Endothelial cell of umbilical vein (primary cell): ENCODE results near the gene STEAP4. TPM values are rescaled to one million over a fixed set of nuclear protein-coding genes. Genes with fewer than 3 reads are reported as not detected.

Source experiments
- BruUV-seq: library from RNA; stranded (reverse); fragments of 400-500 nt; replicated peaks from 2 replicates; lab custom pipeline; 2021; lab: Mats Ljungman, UMichigan
- CTCF ChIA-PET: fragments of 300-600, 350-600 bp; sonication (Branson Sonifier 250); formaldehyde crosslinking; loops from one replicate; lab custom pipeline; 2021; ENCODE audit warnings: antibody characterized with exemption, inconsistent platforms; lab: Charles Lee
- POLR2A ChIA-PET: fragments of 300-600, 350-600 bp; sonication (Branson Sonifier 250); formaldehyde crosslinking; loops from one replicate; lab custom pipeline; 2021; ENCODE audit warnings: antibody characterized with exemption, inconsistent platforms; lab: Charles Lee
- DNase-seq: peaks from one replicate; pipeline ENCODE4 v3.0.0-alpha.2; 2011; ENCODE audit warnings: low read depth, low spot score
- FAIRE-seq: peaks from 2 replicates; lab custom pipeline; 2011; peaks lifted over from hg19 to GRCh38; lab: Jason Lieb, UNC
- H2AFZ ChIP-seq: 2 replicates; pipeline ENCODE4 v1.6.0; 2012; ENCODE audit warnings: low read depth, low read length, control low read depth, inconsistent platforms
- H3K27ac ChIP-seq: 2 replicates; pipeline ENCODE4 v1.5.1; 2011; ENCODE audit warnings: low read depth, mild to moderate bottlenecking, control low read depth, low read length, moderate library complexity; ENCODE audit not compliant: insufficient read depth
- H3K27me3 ChIP-seq, 2 experiments: 2 replicates each; pipeline versions ENCODE4 v1.6.0 to v1.6.1; 2011; ENCODE audit warnings: low read length in 2 of 2, mixed read lengths in 1 of 2; ENCODE audit not compliant: control insufficient read depth in 2 of 2, insufficient read depth in 2 of 2
- H3K36me3 ChIP-seq, 2 experiments: 2 replicates in 1 of 2; 3 replicates in 1 of 2; pipeline ENCODE4 v1.5.1; 2011; ENCODE audit warnings: low read length in 2 of 2, mild to moderate bottlenecking in 1 of 2, moderate library complexity in 1 of 2; ENCODE audit not compliant: control insufficient read depth in 2 of 2, insufficient read depth in 2 of 2; ENCODE audit errors: extremely low read depth in 1 of 2
- H3K4me1 ChIP-seq: 3 replicates; pipeline ENCODE4 v1.5.1; 2011; ENCODE audit warnings: mild to moderate bottlenecking, low read length; ENCODE audit not compliant: control insufficient read depth, insufficient read depth; ENCODE audit errors: extremely low read depth
- H3K4me2 ChIP-seq: 2 replicates; pipeline ENCODE4 v1.6.1; 2011; ENCODE audit warnings: low read length, control low read depth, mixed read lengths; ENCODE audit not compliant: insufficient read depth
- H3K4me3 ChIP-seq, 3 experiments: fragments of 200-600 bp in 1 of 3; sonication (generic), shearing (Covaris generic) in 1 of 3; replicated peaks in 1 of 3; 2 replicates each; pipeline ENCODE4 v1.5.1; 2011 to 2016; ENCODE audit warnings: control low read depth in 3 of 3, low read length in 3 of 3, mild to moderate bottlenecking in 2 of 3, inconsistent platforms in 1 of 3, low read depth in 1 of 3, moderate library complexity in 1 of 3; ENCODE audit not compliant: insufficient read depth in 1 of 3
- H3K79me2 ChIP-seq: 2 replicates; pipeline ENCODE4 v1.6.0; 2012; ENCODE audit warnings: low read length, inconsistent platforms; ENCODE audit not compliant: control insufficient read depth, insufficient read depth
- H3K9ac ChIP-seq: replicated peaks from 2 replicates; pipeline ENCODE3; 2011; ENCODE audit warnings: low read length, control low read depth; ENCODE audit not compliant: insufficient read depth; ENCODE audit errors: extremely low read depth
- H3K9me1 ChIP-seq: replicated peaks from 3 replicates; pipeline ENCODE4 v1.6.0; 2011; ENCODE audit warnings: mild to moderate bottlenecking, low read length; ENCODE audit not compliant: control insufficient read depth, insufficient read depth; ENCODE audit errors: extremely low read depth
- H3K9me3 ChIP-seq: replicated peaks from 2 replicates; pipeline ENCODE4 v1.5.1; 2012; ENCODE audit warnings: low read length, inconsistent platforms; ENCODE audit not compliant: control insufficient read depth, insufficient read depth
- H4K20me1 ChIP-seq: replicated peaks from 2 replicates; pipeline ENCODE3; 2011; ENCODE audit warnings: mild to moderate bottlenecking, low read length; ENCODE audit not compliant: control insufficient read depth, insufficient read depth; ENCODE audit errors: extremely low read depth
- CTCF ChIP-seq, 2 donors: IDR thresholded peaks; 1 replicate in 1 of 2; 2 replicates in 1 of 2; pipeline ENCODE4 v1.5.1; 2011; ENCODE audit warnings: low read length in 2 of 2, mild to moderate bottlenecking in 2 of 2, moderate library complexity in 2 of 2, control low read depth in 1 of 2, inconsistent platforms in 1 of 2, low read depth in 1 of 2; ENCODE audit not compliant: insufficient read depth in 1 of 2; ENCODE audit errors: extremely low read depth in 1 of 2
- EZH2 ChIP-seq: IDR thresholded peaks from 2 replicates; pipeline ENCODE4 v1.6.1; 2012; ENCODE audit warnings: borderline replicate concordance, low read depth, mild to moderate bottlenecking, moderate library complexity, low read length, inconsistent platforms; ENCODE audit not compliant: severe bottlenecking
- FOS ChIP-seq: IDR thresholded peaks from 2 replicates; pipeline ENCODE4 v1.6.1; 2011; ENCODE audit warnings: mild to moderate bottlenecking, low read length, moderate library complexity, borderline replicate concordance; ENCODE audit not compliant: insufficient read depth
- GATA2 ChIP-seq: IDR thresholded peaks from 2 replicates; pipeline ENCODE4 v1.7.0; 2011; ENCODE audit warnings: low read depth, mild to moderate bottlenecking, moderate library complexity, mixed read lengths, low read length; ENCODE audit not compliant: insufficient read length, insufficient read depth
- JUN ChIP-seq: IDR thresholded peaks from 2 replicates; pipeline ENCODE4 v1.6.1; 2011; ENCODE audit warnings: borderline replicate concordance, low read depth; ENCODE audit not compliant: insufficient read length, insufficient read depth
- MAX ChIP-seq: IDR thresholded peaks from 2 replicates; pipeline ENCODE4 v1.6.1; 2011; ENCODE audit not compliant: insufficient read depth, insufficient read length
- POLR2A ChIP-seq: IDR thresholded peaks from 2 replicates; pipeline ENCODE4 v1.6.1; 2012; ENCODE audit warnings: low read depth, mild to moderate bottlenecking, control low read depth, low read length
- POLR2AphosphoS5 ChIP-seq: IDR thresholded peaks from 2 replicates; pipeline ENCODE4 v1.6.1; 2012; ENCODE audit warnings: low read depth, mild to moderate bottlenecking, control low read depth, low read length, moderate library complexity; ENCODE audit not compliant: insufficient read depth
- dilution Hi-C: fragments of 300-500 bp; cut with MboI; formaldehyde crosslinking; loops from one replicate; pipeline ENCODE4 v1.15.0; 2019; ENCODE audit warnings: low sequenced_read_pairs; ENCODE audit not compliant: extremely low pct_ligation_motif_present
- intact Hi-C: fragments of 100-400 bp; cut with micrococcal nuclease; formaldehyde crosslinking; loops from one replicate; pipeline ENCODE4 v1.10.0; 2022
- polyA plus RNA-seq, 4 experiments: library from polyadenylated mRNA; depleted of rRNA in 3 of 4; stranded (reverse) in 3 of 4; unstranded in 1 of 4; fragments of >200 nt; gene quantifications; 2 replicates each; pipeline versions ENCODE4 v1.2.1 to v1.2.3, GENCODE V29; 2011 to 2012; ENCODE audit warnings: missing spikeins in 1 of 4
- total RNA-seq: library from RNA; stranded (reverse); gene quantifications from 2 replicates; pipeline ENCODE4 v1.2.3, GENCODE V29; 2021

STEAP4 gene
- total and polyA plus RNA-seq, 2 donors (not counting 3 experiments of a cell fraction or from before 2014, with no cell fraction given), result not detected

GRCh38 chr7:88317422-88317821, 10.7 kb upstream of the STEAP4 start:
- Histone ChIP-seq H3K4me2 (no peak overlapping the region), H3K4me1 (peaks cover 5% of the 10 kb centered on the region), H4K20me1 (no peaks in the 10 kb centered on the region), H3K9ac (no peak overlapping the region), H2AFZ (no peak overlapping the region), H3K9me3 (no peaks in the 10 kb centered on the region), H3K79me2 (no peaks in the 10 kb centered on the region), H3K4me3 (no peak overlapping the region), H3K27me3 (peaks cover 0 to 10% of the 10 kb centered on the region in 2 experiments), H3K27ac (no peak overlapping the region), H3K9me1 (no peaks in the 10 kb centered on the region), H3K36me3 (no peaks in the 10 kb centered on the region)
- no peak for FAIRE-seq
- ChIA-PET CTCF (no interaction called here), POLR2A (no interaction called here)
- no peak for DNase-seq
- dilution Hi-C loops, result no loop called here
- BruUV-seq, result no TSS peak
- intact Hi-C loops, result no loop called here
- no peak for TF ChIP-seq POLR2A
- no peak for TF ChIP-seq FOS
- no peak for TF ChIP-seq CTCF (IDR thresholded peaks at IDR 0.05; ENCODE audit: extremely low read depth in 1 of 2, insufficient read depth in 1 of 2, low read depth in 1 of 2, low read length in 2 of 2)
- TF ChIP-seq GATA2, result no peak
- TF ChIP-seq POLR2AphosphoS5, result no peak
- TF ChIP-seq EZH2, result no peak
- no peak for TF ChIP-seq MAX
- no peak for TF ChIP-seq JUN
